HG02943 (cell line): Measurements from ENCODE around the gene MYG1.
"Not testable (repeated sequence)": the region's sequence is repeated elsewhere in the genome, so short reads cannot be mapped to it uniquely, and the experiment has no call there.

Source experiments
- ATAC-seq: cut with Tn5 transposase; IDR thresholded peaks from one replicate; pipeline ENCODE4 v1.9.1; 2021; ENCODE audit warnings: mild to moderate bottlenecking, low read depth, moderate library complexity; ENCODE audit not compliant: unreplicated experiment

The MYG1 gene

GRCh38 chr12:53279888-53280498, 19.5 kb upstream of the MYG1 start:
- no peak for ATAC-seq

- ATAC-seq, result no peak
Measured at GRCh38 chr12:53286448-53286847, 13.0 kb upstream of the MYG1 start.

GRCh38 chr12:53287741-53288216, 11.7 kb upstream of the MYG1 start:
- ATAC-seq, result no peak

- ATAC-seq, result no peak
Measured at GRCh38 chr12:53288322-53288721, 11.2 kb upstream of the MYG1 start.

- no peak for ATAC-seq
Measured at GRCh38 chr12:53289891-53290290, 9.6 kb upstream of the MYG1 start.

- no peak for ATAC-seq
Measured at GRCh38 chr12:53290661-53291060, 8.8 kb upstream of the MYG1 start.

- no peak for ATAC-seq
Measured at GRCh38 chr12:53292426-53292825, 7.1 kb upstream of the MYG1 start.

- ATAC-seq, result peak; percentile 79
Measured at GRCh38 chr12:53295070-53295890, 4.2 kb upstream of the MYG1 start, which contains the start of gene PFDN5. Gene PFDN5, plus strand, starts transcription at chr12:53295542. Its CDS starts 26 bp downstream, at chr12:53295568.

- ATAC-seq, result no peak
Measured at GRCh38 chr12:53295891-53296219, 3.6 kb upstream of the MYG1 start.

- ATAC-seq, result not testable (repeated sequence)
Measured at GRCh38 chr12:53297106-53297505, 2.4 kb upstream of the MYG1 start.

GRCh38 chr12:53298164-53298563, 1.3 kb upstream of the MYG1 start:
- no peak for ATAC-seq

GRCh38 chr12:53299101-53299453, 418 bp upstream of the MYG1 start:
- no peak for ATAC-seq

- ATAC-seq, result no peak
Measured at GRCh38 chr12:53300187-53300586, 692 bp downstream of the MYG1 start.

- ATAC-seq, result no peak
Measured at GRCh38 chr12:53302903-53303302, 3.4 kb downstream of the MYG1 start.

- ATAC-seq, result no peak
Measured at GRCh38 chr12:53306826-53307225, 7.3 kb downstream of the MYG1 start.

GRCh38 chr12:53308276-53308675, 8.8 kb downstream of the MYG1 start:
- ATAC-seq, result no peak

GRCh38 chr12:53313996-53314395, 14.5 kb downstream of the MYG1 start:
- ATAC-seq, result no peak

- no peak for ATAC-seq
Measured at GRCh38 chr12:53320352-53321195, 21.1 kb downstream of the MYG1 start.

GRCh38 chr12:53324113-53324778, 24.8 kb downstream of the MYG1 start:
- ATAC-seq, result peak; percentile 29

- ATAC-seq, result peak; percentile 43
Measured at GRCh38 chr12:53324779-53325510, 25.4 kb downstream of the MYG1 start.
